GM23248 (cell line): ENCODE measurements around the gene WWC1. TPM values are rescaled to one million over a fixed set of nuclear protein-coding genes. Genes with fewer than 3 reads are reported as not detected.

ENCODE experiments used
- DNase-seq: peaks from one replicate; pipeline ENCODE4 v3.0.0-alpha.2; 2015
- H2AFZ ChIP-seq: fragments of 200-600 bp; sonication (generic); 2 replicates; pipeline ENCODE4 v1.6.1; 2016; ENCODE audit warnings: antibody characterized with exemption
- H3F3A ChIP-seq: fragments of 200-600 bp; sonication (generic); 2 replicates; pipeline ENCODE4 v1.6.1; 2016; ENCODE audit warnings: mild to moderate bottlenecking, antibody characterized with exemption, mixed run types; ENCODE audit not compliant: insufficient read depth
- H3K27ac ChIP-seq: fragments of 200-600 bp; sonication (generic); 2 replicates; pipeline ENCODE4 v1.5.1; 2016; ENCODE audit warnings: mild to moderate bottlenecking
- H3K27me3 ChIP-seq: fragments of 200-600 bp; sonication (generic); replicated peaks from 2 replicates; pipeline ENCODE4 v1.6.1; 2016; ENCODE audit warnings: mild to moderate bottlenecking; ENCODE audit not compliant: insufficient read depth
- H3K36me3 ChIP-seq: fragments of 200-600 bp; sonication (generic); 2 replicates; pipeline ENCODE4 v1.6.1; 2016; ENCODE audit warnings: low read depth, mild to moderate bottlenecking
- H3K4me1 ChIP-seq: fragments of 200-600 bp; sonication (generic); 2 replicates; pipeline ENCODE4 v1.6.1; 2016; ENCODE audit warnings: mild to moderate bottlenecking; ENCODE audit not compliant: insufficient read depth
- H3K4me2 ChIP-seq: fragments of 200-600 bp; sonication (generic); one replicate; pipeline ENCODE4 v1.6.1; 2016; ENCODE audit warnings: mild to moderate bottlenecking; ENCODE audit not compliant: unreplicated experiment
- H3K4me3 ChIP-seq: fragments of 200-600 bp; sonication (generic); 2 replicates; pipeline ENCODE4 v1.5.1; 2016; ENCODE audit warnings: mild to moderate bottlenecking
- H3K79me2 ChIP-seq: fragments of 200-600 bp; sonication (generic); 2 replicates; pipeline ENCODE4 v1.6.1; 2016; ENCODE audit warnings: mild to moderate bottlenecking; ENCODE audit not compliant: insufficient read depth
- H3K9ac ChIP-seq: fragments of 200-600 bp; sonication (generic); 2 replicates; pipeline ENCODE4 v1.6.1; 2016; ENCODE audit warnings: mild to moderate bottlenecking
- H3K9me2 ChIP-seq: fragments of 200-600 bp; sonication (generic); 2 replicates; pipeline ENCODE4 v1.6.1; 2016; ENCODE audit warnings: mixed run types, mild to moderate bottlenecking, moderate library complexity; ENCODE audit not compliant: insufficient read depth
- H3K9me3 ChIP-seq: fragments of 200-600 bp; sonication (generic); one replicate; pipeline ENCODE4 v1.6.1; 2017; ENCODE audit warnings: low read depth
- H4K20me1 ChIP-seq: fragments of 200-600 bp; sonication (generic); 2 replicates; pipeline ENCODE4 v1.6.0; 2016; ENCODE audit not compliant: insufficient read depth
- EZH2 ChIP-seq: fragments of 200-600 bp; sonication (generic); IDR thresholded peaks from 2 replicates; pipeline ENCODE4 v1.6.1; 2018; ENCODE audit warnings: antibody characterized with exemption, mild to moderate bottlenecking; ENCODE audit not compliant: insufficient read depth, poor library complexity, severe bottlenecking
- EZH2phosphoT487 ChIP-seq: fragments of 200-600 bp; sonication (generic); IDR thresholded peaks from 2 replicates; pipeline ENCODE4 v1.6.1; 2018; ENCODE audit warnings: antibody characterized with exemption, moderate library complexity, mild to moderate bottlenecking, low read depth; ENCODE audit not compliant: insufficient read depth
- WGBS, 2 experiments: methylation state at CpG; one replicate each; pipeline ENCODE4 v1.1.6; 2015 to 2017; ENCODE audit warnings: low lambda C conversion rate in 2 of 2, low coverage in 1 of 2; ENCODE audit errors: missing lambda C conversion rate in 2 of 2; 5-methylcytosine and 5-hydroxymethylcytosine counted together
- in situ Hi-C: fragments of 300-500 bp; cut with MboI; formaldehyde crosslinking; loops from 2 replicates; pipeline ENCODE4 v1.15.0; 2020
- polyA plus RNA-seq: library from polyadenylated mRNA; unstranded; fragments of >200 nt; fragmentation: Nextera tagmentation; extraction: Ambion mirVana; gene quantifications from 2 replicates; pipeline ENCODE4 v1.2.1, GENCODE V29; 2016
- total RNA-seq: library from RNA; depleted of rRNA; stranded (reverse); fragments of >200 nt; shearing (Covaris generic); gene quantifications from 2 replicates; pipeline ENCODE4 v1.2.3, GENCODE V29; 2014

Gene WWC1
- total and polyA plus RNA-seq, 2 experiments from 2014 or later, result 1.8 to 7.1 TPM

GRCh38 chr5:168464214-168464613, 172.8 kb downstream of the WWC1 start:
- Histone ChIP-seq H3K27ac (no peak overlapping the region), H3K4me3 (no peak overlapping the region)
- in situ Hi-C loops, result no loop called here

GRCh38 chr5:168464641-168465040, 173.2 kb downstream of the WWC1 start:
- Histone ChIP-seq H2AFZ (no peak overlapping the region), H3K9me3 (no peaks in the 10 kb centered on the region), H3K79me2 (no peaks in the 10 kb centered on the region), H3K9me2 (no peaks in the 10 kb centered on the region), H3F3A (0 out of 2 replicates have a peak, but pooled peaks cover 10% of the 10 kb centered on the region), H3K4me2 (no peak overlapping the region), H3K36me3 (no peaks in the 10 kb centered on the region), H3K4me1 (peaks cover 12% of the 10 kb centered on the region), H3K27ac (no peak overlapping the region), H3K9ac (no peak overlapping the region), H3K27me3 (no peaks in the 10 kb centered on the region), H3K4me3 (no peak overlapping the region), H4K20me1 (no peaks in the 10 kb centered on the region)
- 92 to 95% methylated on average over 11 to 20 of the region's 20 CpGs for WGBS, 2 experiments
- DNase-seq, result no peak
- in situ Hi-C loops, result no loop called here
- TF ChIP-seq EZH2, result no peak
- no peak for TF ChIP-seq EZH2phosphoT487

More at GRCh38 chr5:168464214-168464613, 172.8 kb downstream of the WWC1 start:
- H3F3A ChIP-seq, result 0 out of 2 replicates have a peak, but pooled peaks cover 8% of the 10 kb centered on the region
- no peaks in the 10 kb centered on the region for H3K36me3 ChIP-seq
- TF ChIP-seq EZH2, result no peak
- TF ChIP-seq EZH2phosphoT487, result no peak
- no peaks in the 10 kb centered on the region for H3K9me3 ChIP-seq
- H3K4me2 ChIP-seq, result no peak overlapping the region
- 31 to 32% methylated on average over 5 of the region's 5 CpGs for WGBS, 2 experiments
- H3K79me2 ChIP-seq, result no peaks in the 10 kb centered on the region
- H3K27me3 ChIP-seq, result no peaks in the 10 kb centered on the region
- no peaks in the 10 kb centered on the region for H3K9me2 ChIP-seq
- no peak overlapping the region for H2AFZ ChIP-seq
- no peaks in the 10 kb centered on the region for H4K20me1 ChIP-seq
- peak; percentile 8 for DNase-seq
- peaks cover 8% of the 10 kb centered on the region for H3K4me1 ChIP-seq
- H3K9ac ChIP-seq, result no peak overlapping the region

GRCh38 chr5:168467755-168468330, 176.4 kb downstream of the WWC1 start:
- H3K9me3 ChIP-seq, result no peaks in the 10 kb centered on the region
- H3K4me2 ChIP-seq, result no peak overlapping the region
- H3F3A ChIP-seq, result peaks cover 26% of the 10 kb centered on the region
- DNase-seq, result no peak
- no peaks in the 10 kb centered on the region for H3K9me2 ChIP-seq
- H3K4me3 ChIP-seq, result no peak overlapping the region
- H3K36me3 ChIP-seq, result no peaks in the 10 kb centered on the region
- in situ Hi-C loops, result no loop called here
- no peak overlapping the region for H2AFZ ChIP-seq
- TF ChIP-seq EZH2, result no peak
- TF ChIP-seq EZH2phosphoT487, result no peak
- H3K79me2 ChIP-seq, result no peaks in the 10 kb centered on the region
- no peak overlapping the region for H3K9ac ChIP-seq
- no peak overlapping the region for H3K27ac ChIP-seq
- peaks cover 32% of the 10 kb centered on the region for H3K4me1 ChIP-seq
- no peaks in the 10 kb centered on the region for H3K27me3 ChIP-seq
- WGBS, 2 experiments, result 85 to 89% methylated on average over 12 of the region's 12 CpGs
- H4K20me1 ChIP-seq, result no peaks in the 10 kb centered on the region

- Histone ChIP-seq H3K27me3 (no peaks in the 10 kb centered on the region), H2AFZ (no peak overlapping the region), H3K9me3 (no peaks in the 10 kb centered on the region), H3K4me3 (no peak overlapping the region), H4K20me1 (no peaks in the 10 kb centered on the region), H3F3A (peaks cover 34% of the 10 kb centered on the region), H3K4me2 (peak overlapping the region; percentile 8), H3K4me1 (peaks cover 35% of the 10 kb centered on the region), H3K27ac (peak overlapping the region; percentile 46), H3K9me2 (no peaks in the 10 kb centered on the region), H3K9ac (0 out of 2 replicates have a peak overlapping the region, but pooled peaks have one; percentile 10), H3K79me2 (no peaks in the 10 kb centered on the region), H3K36me3 (no peaks in the 10 kb centered on the region)
- WGBS, 2 experiments, result 30 to 38% methylated on average over 8 of the region's 8 CpGs
- in situ Hi-C loops, result no loop called here
- TF ChIP-seq EZH2 (no peak), EZH2phosphoT487 (no peak)
- DNase-seq, result peak; percentile 86
Measured at GRCh38 chr5:168468836-168469235, 177.4 kb downstream of the WWC1 start.
